Transverse colon (tissue), 4 donors: Measurements from ENCODE around the gene LRPAP1. TPM values are rescaled to one million over a fixed set of nuclear protein-coding genes. Genes with fewer than 3 reads are reported as not detected.

Experiments used
- DNase-seq: peaks from one replicate; pipeline ENCODE4 v3.0.0-alpha.2; 2019
- H3K27ac ChIP-seq, 4 donors: fragments of 200-600 bp; sonication (generic); 2 replicates each; pipeline ENCODE4 v1.5.1; 2016 to 2018; ENCODE audit warnings: inconsistent platforms in 4 of 4
- H3K27me3 ChIP-seq: fragments of 200-600 bp; sonication (generic); 2 replicates; pipeline ENCODE4 v1.5.1; 2017; ENCODE audit warnings: inconsistent platforms
- H3K36me3 ChIP-seq, 4 donors: fragments of 200-600 bp; sonication (generic); 2 replicates each; pipeline ENCODE4 v1.5.1; 2017 to 2019; ENCODE audit warnings: inconsistent platforms in 4 of 4
- H3K4me1 ChIP-seq, 4 donors: fragments of 200-600 bp; sonication (generic); 2 replicates each; pipeline ENCODE4 v1.5.1; 2017 to 2020; ENCODE audit warnings: inconsistent platforms in 4 of 4
- H3K4me3 ChIP-seq, 4 donors: fragments of 200-600 bp; sonication (generic); 1 replicate in 1 of 4; 2 replicates in 3 of 4; pipeline versions ENCODE4 v1.5.1 to v1.6.1; 2017 to 2019; ENCODE audit warnings: inconsistent platforms in 4 of 4
- H3K9me3 ChIP-seq, 2 donors: fragments of 200-600 bp; sonication (generic); 2 replicates each; pipeline ENCODE4 v1.5.1; 2017 to 2019; ENCODE audit warnings: inconsistent platforms in 2 of 2
- EP300 ChIP-seq: sonication (generic); formaldehyde crosslinking; IDR thresholded peaks from one replicate; pipeline ENCODE4 v1.6.1; 2017; ENCODE audit warnings: antibody characterized with exemption, low read depth
- POLR2A ChIP-seq: fragments of 450-650 bp; IDR thresholded peaks from one replicate; pipeline ENCODE4 v1.6.1; 2016; ENCODE audit warnings: antibody characterized with exemption, mild to moderate bottlenecking, moderate library complexity
- POLR2AphosphoS5 ChIP-seq, 3 donors: sonication (generic); formaldehyde crosslinking; IDR thresholded peaks; one replicate each; pipeline ENCODE4 v1.6.1; 2016; ENCODE audit warnings: antibody characterized with exemption in 3 of 3
- WGBS, 2 donors: methylation state at CpG; one replicate each; pipeline ENCODE4 v1.1.5; 2018; ENCODE audit warnings: low coverage in 1 of 2; 5-methylcytosine and 5-hydroxymethylcytosine counted together
- in situ Hi-C, 4 donors: fragments of 200-750 bp; cut with MboI; loops; one replicate each; pipeline versions ENCODE4 v1.15.0 to v1.15.1; 2017; ENCODE audit warnings: low sequenced_read_pairs in 3 of 4, low pct_ligation_motif_present in 1 of 4, low pct_unique_long_range_greater_than_20kb in 1 of 4
- intact Hi-C: fragments of 100-400 bp; cut with DNase I; formaldehyde crosslinking; loops from one replicate; pipeline ENCODE4 v1.15.1; 2023; ENCODE audit warnings: low total_unique reads
- total RNA-seq, 4 donors: library from RNA; depleted of rRNA; stranded (reverse); fragments of >200 nt; gene quantifications; one replicate each; pipeline ENCODE4 v1.1.0, GENCODE V29; 2016
- TF ChIP-seq, protein P1 (sequence below), 5 experiments: fragments of 200-600 bp in 3 of 5; fragments of 450-650 bp in 2 of 5; sonication (generic) in 3 of 5; IDR thresholded peaks; 1 replicate in 2 of 5; 2 replicates in 3 of 5; pipeline ENCODE4 v1.5.1; 2016 to 2017; ENCODE audit warnings: antibody characterized with exemption in 5 of 5, inconsistent platforms in 3 of 5, mild to moderate bottlenecking in 2 of 5, moderate library complexity in 1 of 5

LRPAP1 gene
- total RNA-seq, 4 donors from 2014 or later: 98.6 to 140 (median 115) TPM

DNA sequence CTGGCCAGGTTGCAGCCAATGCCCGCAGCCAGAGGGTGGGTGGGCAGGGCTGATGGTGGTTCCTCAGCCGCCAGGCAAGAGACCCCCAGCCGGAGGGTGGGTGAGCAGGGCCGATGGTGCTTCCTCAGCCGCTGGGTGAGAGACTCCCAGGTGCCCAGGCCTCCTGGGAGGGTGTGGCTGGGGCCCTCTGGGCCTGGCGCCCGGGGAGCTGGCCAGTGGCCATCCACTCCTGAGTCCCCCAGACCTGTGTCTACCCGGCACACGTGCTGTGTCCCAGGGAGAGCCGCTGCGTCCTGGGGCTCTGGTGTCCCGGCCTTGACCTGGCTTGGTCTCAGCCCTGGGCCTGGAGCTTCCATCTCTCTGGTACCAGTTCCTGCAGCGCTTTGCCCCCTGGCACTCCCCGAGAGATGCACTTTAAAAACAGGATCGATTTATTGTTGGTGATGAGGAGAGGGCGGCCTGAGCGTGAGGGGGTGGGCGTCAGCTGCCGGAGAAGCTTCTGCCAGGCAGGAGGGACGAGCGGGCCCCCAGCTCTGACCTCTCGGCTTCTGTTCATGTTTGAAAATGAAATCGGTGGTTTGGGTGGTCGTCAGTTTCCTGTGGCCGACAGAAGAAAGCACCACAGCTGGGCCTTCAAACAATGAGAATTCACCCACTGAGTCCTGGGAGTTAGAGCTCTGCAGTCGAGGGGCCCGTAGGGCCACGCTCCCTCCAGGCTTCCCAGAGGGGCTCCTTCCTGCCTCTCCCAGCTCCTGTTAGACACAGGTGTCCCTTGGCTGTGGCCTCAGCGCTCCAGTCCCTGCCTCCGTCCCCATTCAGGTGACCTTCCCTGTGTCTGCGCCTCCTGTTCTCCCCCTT is 62.6 kb downstream of the LRPAP1 start:
- in situ Hi-C loops: no loop called here
- Histone ChIP-seq H3K27ac (no peak overlapping the region), H3K4me1 (no peaks in the 10 kb centered on the region), H3K4me3 (no peak overlapping the region), H3K27me3 (peaks cover 36% of the 10 kb centered on the region), H3K9me3 (no peaks in the 10 kb centered on the region), H3K36me3 (no peaks in the 10 kb centered on the region)
- DNase-seq: no peak
- TF ChIP-seq, protein P1, sequence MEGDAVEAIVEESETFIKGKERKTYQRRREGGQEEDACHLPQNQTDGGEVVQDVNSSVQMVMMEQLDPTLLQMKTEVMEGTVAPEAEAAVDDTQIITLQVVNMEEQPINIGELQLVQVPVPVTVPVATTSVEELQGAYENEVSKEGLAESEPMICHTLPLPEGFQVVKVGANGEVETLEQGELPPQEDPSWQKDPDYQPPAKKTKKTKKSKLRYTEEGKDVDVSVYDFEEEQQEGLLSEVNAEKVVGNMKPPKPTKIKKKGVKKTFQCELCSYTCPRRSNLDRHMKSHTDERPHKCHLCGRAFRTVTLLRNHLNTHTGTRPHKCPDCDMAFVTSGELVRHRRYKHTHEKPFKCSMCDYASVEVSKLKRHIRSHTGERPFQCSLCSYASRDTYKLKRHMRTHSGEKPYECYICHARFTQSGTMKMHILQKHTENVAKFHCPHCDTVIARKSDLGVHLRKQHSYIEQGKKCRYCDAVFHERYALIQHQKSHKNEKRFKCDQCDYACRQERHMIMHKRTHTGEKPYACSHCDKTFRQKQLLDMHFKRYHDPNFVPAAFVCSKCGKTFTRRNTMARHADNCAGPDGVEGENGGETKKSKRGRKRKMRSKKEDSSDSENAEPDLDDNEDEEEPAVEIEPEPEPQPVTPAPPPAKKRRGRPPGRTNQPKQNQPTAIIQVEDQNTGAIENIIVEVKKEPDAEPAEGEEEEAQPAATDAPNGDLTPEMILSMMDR (IDR thresholded peaks at IDR 0.05): no peak
- TF ChIP-seq POLR2A (no peak), EP300 (no peak), POLR2AphosphoS5 (IDR thresholded peaks at IDR 0.05) (no peak)
- intact Hi-C loops: no loop called here
- 70 to 80% methylated on average over 1 to 23 of the region's 31 CpGs for WGBS, 2 donors

DNA sequence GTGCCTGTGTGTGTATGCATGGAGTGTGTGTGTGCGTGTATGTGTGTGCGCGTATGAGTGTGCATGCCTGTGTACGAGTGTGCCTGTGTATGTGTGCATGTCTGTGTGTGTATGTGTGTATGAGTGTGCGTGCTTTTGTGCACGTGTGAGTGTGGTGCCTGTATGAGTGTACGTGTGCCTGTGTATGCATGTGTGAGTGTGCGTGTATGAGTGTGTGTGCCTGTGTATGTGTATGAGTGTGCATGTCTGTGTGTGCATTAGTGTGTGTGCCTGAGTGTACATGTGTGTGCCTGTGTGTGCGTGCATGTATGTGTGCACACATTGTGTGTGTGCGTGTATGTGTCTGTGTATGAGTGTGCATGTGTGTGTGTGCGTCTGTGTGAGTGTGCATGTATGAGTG is 63.4 kb downstream of the LRPAP1 start:
- intact Hi-C loops: no loop called here
- H3K27ac ChIP-seq: no peak overlapping the region
- peaks cover 44% of the 10 kb centered on the region for H3K27me3 ChIP-seq
- WGBS, 2 donors: 93% methylated on average over 11 of the region's 11 CpGs; no CpG with 5 or more reads in 1 of the 2 donors
- no peaks in the 10 kb centered on the region for H3K9me3 ChIP-seq
- peaks cover 0 to under 1% (median under 1%) of the 10 kb centered on the region in 4 donors for H3K4me1 ChIP-seq
- no peaks in the 10 kb centered on the region for H3K36me3 ChIP-seq
- no peak for DNase-seq
- in situ Hi-C loops: no loop called here
- no peak overlapping the region for H3K4me3 ChIP-seq
- no peak for TF ChIP-seq EP300

DNA sequence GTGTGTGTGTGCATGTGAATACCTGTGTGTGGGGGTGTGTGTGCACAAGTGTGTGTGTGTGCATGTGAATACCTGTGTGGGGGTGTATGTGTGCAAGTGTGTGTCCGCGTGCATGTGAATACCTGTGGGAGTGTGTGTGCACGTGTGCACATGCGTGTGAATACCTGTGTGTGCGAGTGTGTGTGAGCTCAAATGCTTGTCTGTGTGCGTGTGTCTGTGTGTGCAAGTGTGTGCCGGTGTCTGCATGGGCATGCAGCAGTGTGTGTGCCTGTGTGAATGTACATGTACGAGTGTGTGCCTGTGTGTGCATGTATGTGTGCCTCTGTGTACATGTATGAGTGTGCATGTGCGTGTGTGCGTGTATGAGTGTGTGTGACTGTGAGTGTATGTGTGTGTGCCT is 64.1 kb downstream of the LRPAP1 start:
- no peak for DNase-seq
- no peak overlapping the region for H3K27ac ChIP-seq
- peaks cover 51% of the 10 kb centered on the region for H3K27me3 ChIP-seq
- intact Hi-C loops: no loop called here
- H3K9me3 ChIP-seq: no peaks in the 10 kb centered on the region
- 87% methylated on average over 10 of the region's 10 CpGs; no CpG with 5 or more reads in 1 of the 2 donors for WGBS, 2 donors
- peaks cover 6 to 7% (median 7%) of the 10 kb centered on the region in 4 donors for H3K4me1 ChIP-seq
- TF ChIP-seq POLR2AphosphoS5 (IDR thresholded peaks at IDR 0.05) (no peak), EP300 (no peak), POLR2A (no peak)
- TF ChIP-seq, protein P1 (IDR thresholded peaks at IDR 0.05): no peak
- H3K4me3 ChIP-seq: no peak overlapping the region
- no peaks in the 10 kb centered on the region for H3K36me3 ChIP-seq
- in situ Hi-C loops: no loop called here

DNA sequence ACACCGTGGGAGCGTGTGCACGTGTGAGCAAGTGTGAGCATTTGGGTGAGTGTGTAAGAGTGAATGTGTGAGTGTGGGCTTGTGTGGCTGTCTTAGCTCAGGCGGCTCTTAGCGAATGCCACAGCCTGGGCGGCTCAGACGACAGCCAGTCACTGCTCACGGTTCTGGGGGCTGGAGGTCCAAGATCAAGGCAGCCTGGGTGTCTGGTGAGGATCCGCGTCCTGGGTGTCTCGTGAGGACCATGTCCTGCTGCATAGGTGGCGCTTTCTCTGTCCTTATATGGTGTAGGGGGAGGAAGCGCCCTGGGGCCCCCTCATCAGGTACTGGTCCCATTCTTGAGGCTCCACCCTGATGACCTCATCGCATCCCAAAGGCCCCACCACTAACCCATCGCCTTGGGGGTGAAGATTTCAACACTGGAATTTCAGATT is 64.6 kb downstream of the LRPAP1 start:
- Histone ChIP-seq H3K4me1 (peaks cover 6 to 12% (median 10%) of the 10 kb centered on the region in 4 donors), H3K9me3 (no peaks in the 10 kb centered on the region), H3K27ac (no peak overlapping the region), H3K27me3 (peaks cover 56% of the 10 kb centered on the region), H3K4me3 (no peak overlapping the region), H3K36me3 (no peaks in the 10 kb centered on the region)
- 81% methylated on average over 15 of the region's 15 CpGs; no CpG with 5 or more reads in 1 of the 2 donors for WGBS, 2 donors
- DNase-seq: no peak
- intact Hi-C loops (no loop called here), in situ Hi-C loops (no loop called here)
- TF ChIP-seq, protein P1 (IDR thresholded peaks at IDR 0.05): no peak
- no peak for TF ChIP-seq EP300
- no peak for TF ChIP-seq POLR2A
- TF ChIP-seq POLR2AphosphoS5 (IDR thresholded peaks at IDR 0.05): no peak
